Nephron progenitor cell (in vitro differentiated cells): ENCODE results near the gene KCTD17.

Experiments used
- DNase-seq: peaks from one replicate; pipeline ENCODE4 v3.0.0; 2021
- H3K27ac Mint-ChIP-seq: 2 replicates; pipeline ENCODE4 v1.8.0; 2021; ENCODE audit warnings: mild to moderate bottlenecking, moderate library complexity, mixed read lengths
- H3K27me3 Mint-ChIP-seq: 2 replicates; pipeline ENCODE4 v1.8.0; 2021; ENCODE audit warnings: mild to moderate bottlenecking, low read depth, mixed read lengths; ENCODE audit not compliant: poor library complexity
- H3K36me3 Mint-ChIP-seq: 2 replicates; pipeline ENCODE4 v1.8.0; 2021; ENCODE audit warnings: low read depth, mixed read lengths
- H3K4me1 Mint-ChIP-seq: 2 replicates; pipeline ENCODE4 v1.8.0; 2021; ENCODE audit warnings: mixed read lengths
- H3K4me3 Mint-ChIP-seq: 2 replicates; pipeline ENCODE4 v1.8.0; 2021; ENCODE audit warnings: mild to moderate bottlenecking, moderate library complexity, mixed read lengths
- H3K9me3 Mint-ChIP-seq: 2 replicates; pipeline ENCODE4 v1.8.0; 2021; ENCODE audit warnings: mild to moderate bottlenecking, moderate library complexity, mixed read lengths
- TF ChIP-seq, protein P1 (sequence below): fragments of 200-600 bp; sonication (generic); IDR thresholded peaks from 2 replicates; pipeline ENCODE4 v1.5.0; 2021; ENCODE audit warnings: antibody characterized with exemption

KCTD17 gene

DNA sequence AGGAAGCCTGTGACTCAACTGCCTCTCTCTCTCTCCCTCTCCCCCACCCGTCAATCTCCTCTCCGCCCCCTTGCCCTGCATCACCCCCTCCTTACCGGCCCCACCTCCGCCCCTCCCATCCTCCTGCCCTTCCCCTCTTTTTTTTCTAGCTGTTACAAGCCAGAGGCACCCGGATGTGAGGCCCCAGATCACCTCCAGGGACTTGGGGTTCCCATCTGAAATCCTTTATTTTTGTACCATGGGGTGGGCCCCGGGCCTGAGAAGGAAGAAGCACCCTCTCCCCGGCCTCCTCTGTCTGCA is 10.8 kb downstream of the KCTD17 start:
- DNase-seq: no peak
- Mint-ChIP-seq H3K4me1 (no peaks in the 10 kb centered on the region), H3K4me3 (no peak overlapping the region), H3K9me3 (no peaks in the 10 kb centered on the region), H3K36me3 (no peaks in the 10 kb centered on the region), H3K27ac (no peak overlapping the region), H3K27me3 (peaks cover 4% of the 10 kb centered on the region)
- TF ChIP-seq, protein P1, sequence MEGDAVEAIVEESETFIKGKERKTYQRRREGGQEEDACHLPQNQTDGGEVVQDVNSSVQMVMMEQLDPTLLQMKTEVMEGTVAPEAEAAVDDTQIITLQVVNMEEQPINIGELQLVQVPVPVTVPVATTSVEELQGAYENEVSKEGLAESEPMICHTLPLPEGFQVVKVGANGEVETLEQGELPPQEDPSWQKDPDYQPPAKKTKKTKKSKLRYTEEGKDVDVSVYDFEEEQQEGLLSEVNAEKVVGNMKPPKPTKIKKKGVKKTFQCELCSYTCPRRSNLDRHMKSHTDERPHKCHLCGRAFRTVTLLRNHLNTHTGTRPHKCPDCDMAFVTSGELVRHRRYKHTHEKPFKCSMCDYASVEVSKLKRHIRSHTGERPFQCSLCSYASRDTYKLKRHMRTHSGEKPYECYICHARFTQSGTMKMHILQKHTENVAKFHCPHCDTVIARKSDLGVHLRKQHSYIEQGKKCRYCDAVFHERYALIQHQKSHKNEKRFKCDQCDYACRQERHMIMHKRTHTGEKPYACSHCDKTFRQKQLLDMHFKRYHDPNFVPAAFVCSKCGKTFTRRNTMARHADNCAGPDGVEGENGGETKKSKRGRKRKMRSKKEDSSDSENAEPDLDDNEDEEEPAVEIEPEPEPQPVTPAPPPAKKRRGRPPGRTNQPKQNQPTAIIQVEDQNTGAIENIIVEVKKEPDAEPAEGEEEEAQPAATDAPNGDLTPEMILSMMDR: no peak

DNA sequence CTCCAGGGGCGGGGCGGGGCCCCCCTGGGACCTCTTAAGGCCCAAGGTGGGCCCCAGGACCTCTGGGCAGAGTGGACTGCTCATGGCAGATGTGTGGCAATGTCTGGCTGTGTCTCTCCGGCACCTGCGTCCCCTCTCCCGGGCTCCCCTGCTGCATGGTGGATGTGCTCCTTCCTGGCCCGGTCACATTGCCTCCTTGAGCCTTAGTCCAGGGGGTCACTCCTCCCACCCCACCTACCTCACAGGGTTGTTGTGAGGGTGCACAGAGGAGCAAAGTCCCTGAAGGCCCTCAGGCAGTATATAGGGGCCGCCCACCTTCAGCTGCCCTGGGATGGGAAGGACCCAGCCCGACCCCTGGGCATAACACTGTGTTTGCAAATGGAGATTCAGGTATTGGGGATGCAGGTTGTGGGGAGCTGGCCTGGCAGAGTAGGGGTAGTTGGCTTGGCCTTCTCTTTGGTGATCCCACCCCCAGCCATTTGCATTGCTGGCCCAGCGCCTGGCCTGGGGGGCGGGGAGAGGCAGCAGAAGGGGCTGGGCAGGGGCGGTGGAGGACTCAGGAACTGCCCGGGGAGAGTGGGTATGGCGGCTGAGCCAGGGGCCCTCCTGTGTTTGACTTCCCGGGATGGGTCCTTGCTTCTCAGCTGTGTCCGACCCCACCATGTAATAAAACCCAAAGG is 11.3 kb downstream of the KCTD17 start:
- Mint-ChIP-seq H3K36me3 (no peaks in the 10 kb centered on the region), H3K4me3 (no peak overlapping the region), H3K27me3 (peaks cover 4% of the 10 kb centered on the region), H3K9me3 (no peaks in the 10 kb centered on the region), H3K27ac (peak overlapping the region; percentile 31), H3K4me1 (no peaks in the 10 kb centered on the region)
- no peak for DNase-seq
- TF ChIP-seq, protein P1: no peak

DNA sequence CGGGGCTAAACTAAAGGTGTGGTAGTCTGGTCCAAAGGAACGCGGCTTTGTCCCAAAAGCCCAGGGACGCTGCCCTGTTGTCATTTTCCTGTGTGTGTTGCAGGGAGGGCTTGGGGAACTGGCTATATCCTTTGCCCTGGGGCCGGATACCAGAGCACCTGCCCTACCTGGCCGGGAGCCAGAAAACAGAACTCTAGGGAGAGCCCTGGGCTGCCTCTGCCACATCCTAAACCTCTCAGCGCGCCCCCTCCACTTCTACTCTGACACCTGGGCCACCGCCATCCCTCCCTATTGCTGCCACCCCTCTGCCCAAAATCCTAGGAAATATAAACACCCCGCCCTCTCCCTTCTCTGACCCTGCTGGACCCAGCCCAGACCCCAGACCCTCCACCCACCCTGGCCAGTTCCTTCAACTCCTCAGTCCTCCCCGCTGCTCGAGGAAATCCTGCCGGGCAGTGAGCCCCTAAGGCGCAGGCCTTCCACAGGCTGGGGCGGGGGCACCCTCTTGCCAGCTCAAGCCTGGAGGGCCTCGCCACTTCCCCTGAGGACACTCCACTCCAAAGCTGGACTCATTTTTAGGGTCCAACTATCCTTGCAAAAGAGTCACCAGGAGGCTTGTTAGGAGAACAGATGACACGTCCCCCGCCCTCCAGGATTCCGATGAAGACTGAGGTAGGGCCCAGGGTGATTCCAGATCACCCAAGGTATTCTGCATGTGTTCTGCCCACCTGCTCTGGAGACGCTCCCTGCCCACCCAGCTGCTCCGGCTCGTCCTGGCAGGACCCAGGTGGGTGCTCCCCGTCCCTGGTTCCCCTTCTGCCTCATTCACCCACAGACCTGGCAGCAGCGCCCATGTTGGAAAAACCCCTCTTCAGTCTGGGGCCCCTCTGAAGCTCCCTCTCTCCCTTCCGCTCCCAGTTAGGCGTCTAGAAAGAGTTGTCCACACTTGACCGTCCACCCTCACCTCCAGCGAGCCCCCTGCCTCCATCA is 12.2 kb downstream of the KCTD17 start:
- Mint-ChIP-seq H3K27ac (no peak overlapping the region), H3K4me1 (no peaks in the 10 kb centered on the region), H3K27me3 (peaks cover 4% of the 10 kb centered on the region), H3K9me3 (no peaks in the 10 kb centered on the region), H3K36me3 (no peaks in the 10 kb centered on the region), H3K4me3 (no peak overlapping the region)
- no peak for DNase-seq
- TF ChIP-seq, protein P1: no peak

DNA sequence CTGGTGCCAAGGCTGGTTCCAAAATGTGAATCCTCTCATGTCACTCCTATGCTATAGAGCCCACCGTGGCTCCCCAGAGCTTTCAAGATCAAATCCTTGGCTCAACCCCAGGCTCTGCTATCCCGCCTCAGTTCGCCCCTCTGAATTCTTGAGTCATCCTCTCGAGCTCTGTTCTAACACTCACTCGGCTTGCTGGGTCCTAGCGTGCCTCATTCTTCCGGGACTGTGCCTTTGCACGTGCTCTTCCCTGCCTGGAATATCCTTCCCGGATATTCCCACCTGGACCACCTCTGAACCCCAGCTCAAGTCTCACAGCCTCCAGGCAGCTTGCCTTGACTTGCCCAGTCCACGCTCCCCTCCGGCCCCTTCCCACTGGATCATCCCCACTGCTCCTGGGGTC is 13.0 kb downstream of the KCTD17 start:
- no peak overlapping the region for H3K27ac Mint-ChIP-seq
- H3K27me3 Mint-ChIP-seq: peaks cover 4% of the 10 kb centered on the region
- TF ChIP-seq, protein P1: no peak
- H3K4me3 Mint-ChIP-seq: no peak overlapping the region
- H3K36me3 Mint-ChIP-seq: no peaks in the 10 kb centered on the region
- H3K9me3 Mint-ChIP-seq: no peaks in the 10 kb centered on the region
- no peaks in the 10 kb centered on the region for H3K4me1 Mint-ChIP-seq
- DNase-seq: no peak

DNA sequence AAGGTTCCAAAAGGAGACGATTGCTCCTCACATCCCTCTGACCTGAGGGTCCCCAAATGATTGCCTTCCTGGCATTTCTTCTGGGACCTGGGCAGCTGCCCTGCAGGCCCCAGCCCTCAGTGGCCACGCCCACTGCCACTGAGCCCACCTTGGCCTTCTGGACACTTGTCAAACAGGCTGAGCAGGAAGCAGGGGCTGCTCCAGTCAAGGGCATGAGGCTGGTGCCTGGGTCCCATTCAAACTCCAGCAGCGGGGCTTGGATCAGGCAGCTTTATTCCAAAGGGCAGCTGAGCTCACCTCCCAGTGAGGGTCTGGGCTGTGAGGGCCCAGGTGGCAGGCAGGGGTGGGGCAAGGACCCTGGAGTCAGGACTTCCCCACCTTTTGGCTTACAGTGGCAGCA is 13.6 kb downstream of the KCTD17 start:
- Mint-ChIP-seq H3K27ac (no peak overlapping the region), H3K9me3 (no peaks in the 10 kb centered on the region), H3K36me3 (no peaks in the 10 kb centered on the region), H3K4me1 (no peaks in the 10 kb centered on the region), H3K4me3 (no peak overlapping the region), H3K27me3 (peaks cover 4% of the 10 kb centered on the region)
- no peak for DNase-seq
- TF ChIP-seq, protein P1: no peak
